ENCODE results near the gene SBF1.

DNA sequence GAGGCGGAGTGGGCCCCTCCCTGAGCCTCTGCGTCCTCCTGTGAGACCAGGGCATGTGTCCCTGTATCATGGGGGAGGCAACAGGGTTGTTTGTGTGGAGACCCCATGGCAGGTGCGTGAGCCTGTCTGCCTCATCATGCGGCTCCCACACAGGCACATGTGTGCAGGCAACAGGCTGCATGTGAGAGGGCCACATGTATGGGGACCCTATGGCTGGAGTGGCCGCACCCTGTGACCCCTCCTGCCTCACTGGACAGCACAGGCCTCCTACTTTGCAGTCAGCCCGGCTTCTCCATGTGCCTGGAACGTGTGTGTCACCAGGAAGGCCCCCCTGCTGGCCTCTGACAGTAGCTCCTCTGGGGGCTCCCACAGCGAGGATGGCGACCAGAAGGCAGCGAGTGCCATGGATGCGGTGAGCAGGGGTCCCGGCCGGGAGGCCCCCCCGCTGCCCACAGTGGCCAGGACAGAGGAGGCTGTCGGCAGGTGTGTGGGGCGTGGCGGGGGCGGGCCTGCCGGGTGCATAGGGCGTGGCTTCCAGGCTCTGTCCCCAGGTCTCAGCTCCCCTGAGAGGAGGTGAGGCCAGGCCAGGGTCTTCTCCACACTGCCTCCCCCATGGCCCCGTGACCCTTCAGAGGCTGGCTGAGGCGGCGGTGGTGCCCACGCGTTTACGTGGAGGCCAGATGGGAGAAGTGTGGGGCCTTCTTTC, 34.1 kb downstream of the SBF1 start:
- TF ChIP-seq, protein P1, sequence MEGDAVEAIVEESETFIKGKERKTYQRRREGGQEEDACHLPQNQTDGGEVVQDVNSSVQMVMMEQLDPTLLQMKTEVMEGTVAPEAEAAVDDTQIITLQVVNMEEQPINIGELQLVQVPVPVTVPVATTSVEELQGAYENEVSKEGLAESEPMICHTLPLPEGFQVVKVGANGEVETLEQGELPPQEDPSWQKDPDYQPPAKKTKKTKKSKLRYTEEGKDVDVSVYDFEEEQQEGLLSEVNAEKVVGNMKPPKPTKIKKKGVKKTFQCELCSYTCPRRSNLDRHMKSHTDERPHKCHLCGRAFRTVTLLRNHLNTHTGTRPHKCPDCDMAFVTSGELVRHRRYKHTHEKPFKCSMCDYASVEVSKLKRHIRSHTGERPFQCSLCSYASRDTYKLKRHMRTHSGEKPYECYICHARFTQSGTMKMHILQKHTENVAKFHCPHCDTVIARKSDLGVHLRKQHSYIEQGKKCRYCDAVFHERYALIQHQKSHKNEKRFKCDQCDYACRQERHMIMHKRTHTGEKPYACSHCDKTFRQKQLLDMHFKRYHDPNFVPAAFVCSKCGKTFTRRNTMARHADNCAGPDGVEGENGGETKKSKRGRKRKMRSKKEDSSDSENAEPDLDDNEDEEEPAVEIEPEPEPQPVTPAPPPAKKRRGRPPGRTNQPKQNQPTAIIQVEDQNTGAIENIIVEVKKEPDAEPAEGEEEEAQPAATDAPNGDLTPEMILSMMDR (IDR thresholded peaks at IDR 0.05): no peak
- no peak for TF ChIP-seq POLR2AphosphoS5 (IDR thresholded peaks at IDR 0.05; ENCODE audit: insufficient read depth in 1 of 2, low read depth in 1 of 2)
- TF ChIP-seq POLR2A (IDR thresholded peaks at IDR 0.05): no peak

All from vagina (tissue), 2 donors.